Activated CD4-positive, alpha-beta T cell treated with anti-CD3 and anti-CD28 coated beads, Interleukin-2, amount 50 U/mL, for 24 hours (primary cell): ENCODE data around the gene NFILZ.
"Not testable (repeated sequence)": the region's sequence is repeated elsewhere in the genome, so short reads cannot be mapped to it uniquely, and the experiment has no call there.

ENCODE experiments used
- DNase-seq, 2 donors: peaks; one replicate each; pipeline ENCODE4 v3.0.0-alpha.2; 2020; ENCODE audit warnings: low read depth in 1 of 2, low spot score in 1 of 2

Gene NFILZ

GRCh38 chr19:8611391-8611876, 19.0 kb upstream of the NFILZ start:
- no peak for DNase-seq

DNA sequence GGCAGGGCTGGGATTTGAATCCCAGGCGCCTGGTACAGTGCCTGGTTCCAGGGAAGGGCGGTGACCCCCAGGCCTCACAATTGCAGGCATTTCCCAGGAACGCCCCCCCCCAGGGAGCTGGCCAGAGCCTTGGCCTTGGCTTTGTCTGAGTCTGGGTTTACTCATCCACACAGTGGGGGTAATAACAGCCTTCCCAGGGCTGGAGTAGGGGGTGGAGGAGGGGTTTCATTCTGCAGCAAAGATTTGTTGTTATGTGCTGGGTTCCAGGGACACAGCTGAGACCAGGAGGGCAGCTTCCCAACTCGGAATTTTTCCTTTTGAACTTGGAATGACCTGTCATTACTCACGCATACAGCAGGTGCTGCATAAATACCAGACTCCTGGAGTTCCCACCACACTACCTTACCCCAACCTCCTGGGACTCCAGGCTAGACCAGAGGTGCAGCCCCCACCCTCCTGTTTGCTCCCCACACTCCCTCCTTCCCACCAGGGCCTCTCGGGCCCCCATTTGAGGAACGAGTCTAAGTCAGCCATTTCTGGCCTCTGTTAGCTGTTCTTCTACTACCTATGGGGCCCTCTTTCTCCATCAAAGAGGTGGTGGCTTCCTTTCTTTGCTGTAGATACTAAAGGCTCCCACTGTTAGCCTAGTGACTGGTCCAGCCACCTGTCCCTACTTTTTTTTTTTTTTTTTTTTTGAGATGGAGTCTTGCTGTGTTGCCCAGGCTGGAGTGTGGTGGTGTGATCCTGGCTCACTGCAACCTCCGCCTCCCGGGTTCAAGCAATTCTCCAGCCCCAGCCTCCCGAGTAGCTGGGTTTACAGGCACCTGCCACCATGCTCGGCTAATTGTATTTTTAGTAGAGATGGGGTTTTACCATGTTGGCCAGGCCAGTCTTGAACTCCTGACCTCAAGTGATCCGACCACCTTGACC, 18.3 kb upstream of the NFILZ start:
- DNase-seq, result no peak

- DNase-seq, result no peak
These were observed 17.6 kb upstream of the NFILZ start for GRCh38 chr19:8612807-8613171.

DNA sequence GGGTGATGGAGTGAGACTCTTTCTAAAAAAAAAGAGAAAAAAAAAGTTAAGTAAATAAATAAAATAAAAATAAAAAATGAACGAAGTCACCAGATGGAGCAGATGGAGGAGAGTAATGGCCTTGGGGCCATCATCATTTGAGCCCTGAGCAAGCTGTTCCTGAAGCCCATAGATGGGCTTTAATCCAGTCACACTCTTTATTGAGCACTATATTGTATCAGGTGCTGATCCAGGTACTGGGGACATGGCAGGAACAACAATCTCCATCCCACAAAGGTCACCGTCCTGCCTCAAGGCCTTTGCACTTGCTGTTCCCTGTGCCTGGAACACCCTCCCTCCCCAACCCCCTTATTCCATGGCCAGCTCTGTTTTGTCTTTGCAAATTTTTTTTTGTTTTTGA, 16.0 kb upstream of the NFILZ start:
- DNase-seq, result no peak

DNA sequence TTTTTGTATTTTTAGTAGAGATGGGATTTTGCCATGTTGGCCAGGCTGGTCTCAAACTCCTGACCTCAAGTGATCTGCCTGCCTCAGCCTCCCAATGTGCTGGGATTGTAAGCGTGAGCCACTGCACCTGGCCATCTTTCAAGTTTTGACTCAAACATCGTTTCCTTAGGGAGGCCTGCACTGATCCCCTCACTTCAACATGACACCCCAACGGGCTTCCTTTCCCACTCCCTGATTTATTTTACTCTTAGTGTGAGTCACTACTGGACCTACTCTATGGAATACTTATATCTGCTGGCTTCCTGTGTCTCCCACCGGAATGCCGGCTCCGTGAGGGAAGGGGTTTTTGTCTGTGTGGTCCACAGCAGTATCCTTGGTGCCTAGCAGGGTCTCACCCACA, 15.4 kb upstream of the NFILZ start:
- DNase-seq, result no peak

DNA sequence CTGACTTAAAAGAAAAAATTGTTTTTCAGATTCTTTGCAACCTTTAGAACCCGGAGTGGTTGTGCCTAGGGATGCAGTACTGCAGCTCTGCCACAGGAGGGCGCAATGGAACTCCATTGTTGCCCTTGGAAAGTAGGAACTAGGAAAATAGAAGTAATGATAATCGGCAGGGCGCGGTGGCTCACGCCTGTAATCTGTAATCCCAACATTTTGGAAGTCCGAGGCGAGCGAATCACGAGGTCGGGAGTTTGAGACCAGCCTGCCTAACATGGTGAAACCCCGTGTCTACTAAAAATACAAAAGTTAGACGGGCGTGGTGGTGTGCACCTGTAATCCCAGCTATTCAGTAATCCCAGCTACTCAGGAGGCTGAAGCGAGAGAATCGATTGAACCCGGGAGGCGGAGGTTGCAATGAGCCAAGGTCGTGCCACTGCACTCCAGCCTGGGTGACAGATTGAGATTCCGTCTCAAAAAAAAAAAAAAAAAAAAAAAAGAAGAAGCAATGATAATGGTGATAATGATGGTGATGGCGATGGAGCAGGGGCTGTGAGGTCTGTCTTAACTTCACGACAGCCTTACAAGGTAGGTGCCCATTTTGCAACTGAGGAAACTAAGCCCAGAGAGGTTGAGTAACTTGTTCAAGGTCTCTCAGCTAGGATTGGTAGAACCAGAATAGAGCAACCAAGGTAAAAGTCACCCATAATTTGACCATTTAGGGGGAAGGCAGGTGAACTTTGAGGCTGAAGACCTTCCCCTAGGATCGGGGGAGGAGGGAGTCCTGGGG, 14.4 kb upstream of the NFILZ start:
- peak; percentile 39 to 40 for DNase-seq

DNA sequence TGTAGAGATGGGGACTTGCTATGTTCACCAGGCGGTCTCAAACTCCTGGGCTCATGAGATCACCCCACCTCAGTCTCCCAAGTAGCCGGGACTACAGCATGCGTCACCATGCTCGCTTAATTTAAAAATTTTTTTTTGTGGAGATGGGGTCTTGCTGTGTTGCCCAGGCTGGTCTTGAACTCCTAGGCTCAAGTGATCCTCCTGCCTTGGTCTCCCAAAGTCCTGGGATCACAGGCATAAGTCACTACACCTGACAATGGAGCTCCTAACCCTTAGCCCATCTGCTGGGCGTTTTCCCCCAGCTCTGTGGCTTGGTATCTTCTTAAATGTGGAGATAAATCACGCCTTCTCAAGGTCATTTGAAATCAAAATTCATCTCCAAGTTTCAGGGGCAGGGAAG, 13.6 kb upstream of the NFILZ start:
- DNase-seq, result no peak

DNA sequence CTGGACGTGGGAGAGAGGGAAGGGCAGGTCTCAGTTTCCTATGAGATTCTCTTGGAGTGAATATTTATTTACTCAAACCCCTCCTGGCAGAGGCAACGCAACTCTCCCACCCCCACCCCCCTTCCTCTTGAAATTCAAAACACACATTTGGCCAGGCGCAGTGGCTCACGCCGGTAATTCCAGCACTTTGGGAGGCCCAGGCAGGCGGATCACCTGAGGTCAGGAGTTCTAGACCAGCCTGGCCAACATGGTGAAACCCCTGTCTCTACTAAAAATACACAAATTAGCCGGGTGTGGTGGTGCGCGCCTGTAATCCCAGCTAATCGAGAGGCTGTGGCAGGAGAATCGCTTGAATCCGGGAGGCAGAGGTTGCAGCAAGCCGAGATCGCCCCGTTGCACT, 13.1 kb upstream of the NFILZ start:
- DNase-seq, result not testable (repeated sequence)

GRCh38 chr19:8617984-8618383, 12.4 kb upstream of the NFILZ start:
- DNase-seq, result no peak

GRCh38 chr19:8618751-8619150, 11.7 kb upstream of the NFILZ start:
- DNase-seq, result no peak

DNA sequence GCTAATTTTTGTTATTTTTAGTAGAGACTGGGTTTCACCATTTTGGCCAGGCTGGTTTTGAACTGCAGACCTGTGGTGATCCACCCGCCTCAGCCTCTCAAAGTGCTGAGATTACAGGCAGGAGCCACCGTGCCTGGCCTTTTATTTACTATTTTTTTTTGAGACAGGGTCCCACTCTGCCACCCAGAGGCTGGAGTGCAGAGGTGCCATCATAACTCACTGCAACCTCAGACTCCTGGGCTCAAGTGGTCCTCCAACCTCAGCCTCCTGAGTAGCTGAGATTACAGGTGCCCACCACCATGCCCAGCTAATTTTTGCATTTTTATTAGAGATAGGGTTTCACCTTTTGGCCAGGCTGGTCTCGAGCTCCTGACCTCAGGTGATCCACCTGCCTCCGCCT, 7.5 kb upstream of the NFILZ start:
- DNase-seq, result not testable (repeated sequence)

DNA sequence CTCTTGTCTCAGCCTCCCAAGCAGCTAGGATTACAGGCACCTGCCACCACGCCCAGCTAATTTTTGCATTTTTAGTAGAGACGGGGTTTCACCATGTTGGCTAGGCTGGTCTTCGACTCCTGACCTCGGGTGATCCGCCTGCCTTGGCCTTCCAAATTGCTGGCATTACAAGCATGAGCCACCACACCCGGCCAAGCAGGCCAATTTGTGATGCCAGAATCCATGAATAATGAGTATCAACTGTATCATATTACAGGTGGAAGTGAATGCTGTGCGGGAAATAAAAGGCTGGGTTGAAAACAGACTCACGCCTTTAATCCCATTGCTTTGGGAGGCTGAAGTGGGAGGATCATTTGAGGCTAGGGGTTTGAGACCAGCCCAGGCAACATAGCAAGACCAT, 3.6 kb upstream of the NFILZ start:
- DNase-seq, result no peak

GRCh38 chr19:8629184-8629583, 1.2 kb upstream of the NFILZ start:
- DNase-seq, result no peak

DNA sequence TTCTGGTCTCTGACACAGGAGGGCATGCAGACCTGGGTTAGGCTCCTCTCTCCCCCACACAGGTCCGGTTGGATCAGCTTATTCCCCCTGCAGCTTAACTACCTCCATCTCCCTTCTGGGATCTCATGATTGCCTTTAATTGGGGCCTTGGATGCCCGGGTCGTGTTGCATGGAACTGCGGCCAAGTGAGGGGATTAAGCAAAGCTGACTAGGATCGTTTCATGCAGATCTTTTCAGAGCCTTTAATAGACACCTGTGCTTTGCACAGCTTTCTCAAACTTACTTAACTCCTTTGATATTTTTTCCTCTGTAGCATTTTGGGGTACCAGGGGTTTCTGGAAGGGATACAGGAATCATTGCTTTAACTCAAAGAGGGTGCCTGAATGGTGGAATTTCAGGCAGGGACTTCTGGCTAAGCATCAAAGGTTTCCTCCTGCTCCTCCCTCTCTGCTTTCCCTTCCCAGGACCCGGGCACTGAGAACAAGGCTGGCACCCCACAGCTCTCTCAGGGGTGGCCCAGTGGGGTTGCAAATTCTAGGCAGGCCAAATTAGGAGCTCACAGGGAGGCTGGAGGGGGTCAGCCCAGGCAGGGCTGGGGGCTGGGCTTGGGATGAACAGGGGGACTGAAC, 477 bp downstream of the NFILZ start:
- DNase-seq, result no peak

GRCh38 chr19:8631425-8631819, 989 bp downstream of the NFILZ start:
- DNase-seq, result no peak

DNA sequence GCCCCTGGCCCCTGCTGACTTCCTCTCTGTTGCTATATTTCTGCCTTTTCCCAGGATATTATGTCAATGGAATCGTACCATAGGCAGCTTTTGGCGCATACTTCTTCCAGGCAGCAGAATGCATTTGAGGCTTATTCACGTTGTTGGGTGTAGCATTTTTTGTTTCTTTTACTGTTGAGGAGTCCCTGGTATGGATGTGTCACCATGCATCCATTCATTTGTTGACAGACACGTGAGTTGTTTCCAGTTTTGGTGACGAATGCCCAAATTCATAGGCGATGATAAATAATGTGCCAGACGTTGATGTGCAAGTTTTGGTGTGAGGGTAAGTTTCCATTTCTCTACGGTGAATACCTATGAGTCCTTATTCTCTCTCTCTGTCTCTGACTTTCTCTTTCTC, 5.0 kb downstream of the NFILZ start:
- no peak for DNase-seq

DNA sequence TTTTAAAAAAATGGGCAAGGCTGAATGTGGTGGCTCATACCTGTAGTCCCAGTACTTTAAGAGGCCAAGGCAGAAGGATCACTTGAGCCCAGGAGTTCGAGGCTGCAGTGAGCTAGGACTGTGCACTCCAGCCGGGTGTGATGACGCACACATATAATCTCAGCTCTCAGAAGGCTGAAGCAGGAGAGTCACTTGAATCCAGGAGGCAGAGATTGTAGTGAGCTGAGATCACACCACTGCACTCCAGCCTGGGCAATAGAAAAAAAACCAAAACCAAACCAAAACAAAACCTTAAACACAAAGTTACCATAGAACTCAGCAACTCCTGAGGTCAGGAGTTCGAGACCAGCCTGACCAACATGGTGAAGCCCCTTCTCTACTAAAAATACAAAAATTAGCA, 6.6 kb downstream of the NFILZ start:
- not testable (repeated sequence) for DNase-seq

- no peak for DNase-seq
These were observed 7.7 kb downstream of the NFILZ start for GRCh38 chr19:8638078-8638619.

GRCh38 chr19:8639821-8640401, 9.5 kb downstream of the NFILZ start:
- DNase-seq, result no peak

DNA sequence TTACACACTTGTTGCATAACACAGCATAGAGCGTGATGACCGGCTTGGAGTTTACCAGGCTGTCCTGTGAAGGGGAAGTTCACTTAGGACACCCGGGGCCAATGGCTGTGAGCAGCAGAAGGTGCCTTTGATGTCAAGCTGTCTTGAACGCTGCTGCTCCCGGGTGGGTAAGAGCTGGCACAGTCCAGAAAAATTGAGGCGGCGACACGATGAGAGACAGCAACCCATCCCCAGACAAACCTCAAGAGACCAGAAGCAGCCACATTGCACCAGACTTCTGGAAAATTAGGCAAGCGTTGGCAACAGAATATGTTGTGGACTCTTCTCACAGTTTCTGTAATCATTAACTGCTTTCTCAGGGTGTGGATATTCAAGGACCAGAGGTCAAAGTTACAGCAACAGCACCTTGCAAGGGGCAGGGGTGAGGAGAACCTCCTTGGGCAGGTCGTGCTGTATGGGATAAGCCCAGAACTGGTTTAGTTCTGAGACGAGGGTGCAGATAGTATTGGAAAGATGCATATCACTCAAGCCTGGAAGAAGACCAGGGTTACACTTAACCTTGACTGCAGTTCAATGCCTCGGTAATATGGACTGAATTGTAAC, 10.1 kb downstream of the NFILZ start:
- DNase-seq, result no peak
